ENCODE measurements around the gene TXNRD1.
"Not testable (repeated sequence)": the region's sequence is repeated elsewhere in the genome, so short reads cannot be mapped to it uniquely, and the experiment has no call there.

Gene TXNRD1

GRCh38 chr12:104215638-104216297 lies at the start of gene TXNRD1:
TXNRD1 (plus strand) TSS chr12:104215779; CDS start chr12:104215803, 24 bp downstream.
- peak; percentile 68 for DNase-seq (ENCODE audit: low read depth)

- no peak for DNase-seq (ENCODE audit: low read depth)
Measured at GRCh38 chr12:104165801-104166200, 49.8 kb upstream of the TXNRD1 start.

- no peak for DNase-seq (ENCODE audit: low read depth)
Measured at GRCh38 chr12:104166465-104166864, 49.1 kb upstream of the TXNRD1 start.

GRCh38 chr12:104167519-104168458 lies 47.8 kb upstream of the TXNRD1 start:
- no peak for DNase-seq (ENCODE audit: low read depth)

- DNase-seq (ENCODE audit: low read depth): no peak
Measured at GRCh38 chr12:104168596-104168995, 47.0 kb upstream of the TXNRD1 start.

GRCh38 chr12:104171785-104172569 lies 43.6 kb upstream of the TXNRD1 start:
- no peak for DNase-seq (ENCODE audit: low read depth)

- no peak for DNase-seq (ENCODE audit: low read depth)
Measured at GRCh38 chr12:104172570-104172947, 43.0 kb upstream of the TXNRD1 start.

- not testable (repeated sequence) for DNase-seq (ENCODE audit: low read depth)
Measured at GRCh38 chr12:104173804-104174203, 41.8 kb upstream of the TXNRD1 start.

- DNase-seq (ENCODE audit: low read depth): no peak
Measured at GRCh38 chr12:104175726-104176247, 39.8 kb upstream of the TXNRD1 start.

GRCh38 chr12:104177336-104177662 lies 38.3 kb upstream of the TXNRD1 start:
- DNase-seq (ENCODE audit: low read depth): no peak

GRCh38 chr12:104177663-104178501 lies 37.7 kb upstream of the TXNRD1 start:
- no peak for DNase-seq (ENCODE audit: low read depth)

- DNase-seq (ENCODE audit: low read depth): no peak
Measured at GRCh38 chr12:104180374-104180773, 35.2 kb upstream of the TXNRD1 start.

- DNase-seq (ENCODE audit: low read depth): no peak
Measured at GRCh38 chr12:104181313-104181712, 34.3 kb upstream of the TXNRD1 start.

GRCh38 chr12:104182144-104182543 lies 33.4 kb upstream of the TXNRD1 start:
- no peak for DNase-seq (ENCODE audit: low read depth)

GRCh38 chr12:104182621-104183378 lies 32.8 kb upstream of the TXNRD1 start:
- no peak for DNase-seq (ENCODE audit: low read depth)

- DNase-seq (ENCODE audit: low read depth): no peak
Measured at GRCh38 chr12:104183443-104183842, 32.1 kb upstream of the TXNRD1 start.

- DNase-seq (ENCODE audit: low read depth): no peak
Measured at GRCh38 chr12:104187446-104188155, 28.0 kb upstream of the TXNRD1 start.

- no peak for DNase-seq (ENCODE audit: low read depth)
Measured at GRCh38 chr12:104188534-104188933, 27.0 kb upstream of the TXNRD1 start.

- no peak for DNase-seq (ENCODE audit: low read depth)
Measured at GRCh38 chr12:104189915-104190555, 25.5 kb upstream of the TXNRD1 start.
